DND-41 (cell line): ENCODE data around the gene F8.

Experiments
- ATAC-seq: fragments of 200-7000 bp; cut with Tn5 transposase; 3 replicates; pipeline ENCODE4 v1.9.1; 2021; ENCODE audit warnings: low read depth; ENCODE audit not compliant: insufficient read depth
- DNase-seq: peaks from one replicate; pipeline ENCODE4 v3.0.0-alpha.2; 2020
- H2AFZ ChIP-seq: 2 replicates; pipeline ENCODE4 v1.6.0; 2012; ENCODE audit warnings: low read depth, low read length
- H3K27ac ChIP-seq: 2 replicates; pipeline ENCODE4 v1.5.1; 2012; ENCODE audit warnings: low read length, inconsistent platforms
- H3K27me3 ChIP-seq: fragments of 200-600 bp; sonication (generic); 2 replicates; pipeline ENCODE4 v1.6.0; 2012; ENCODE audit warnings: low read length, mild to moderate bottlenecking, inconsistent platforms; ENCODE audit not compliant: insufficient read depth, poor library complexity
- H3K36me3 ChIP-seq: 2 replicates; pipeline ENCODE4 v1.5.1; 2012; ENCODE audit warnings: low read length, inconsistent platforms; ENCODE audit not compliant: insufficient read depth
- H3K4me1 ChIP-seq: 2 replicates; pipeline ENCODE4 v1.5.1; 2012; ENCODE audit warnings: mild to moderate bottlenecking, low read length; ENCODE audit not compliant: insufficient read depth
- H3K4me2 ChIP-seq: 2 replicates; pipeline ENCODE4 v1.6.0; 2012; ENCODE audit warnings: mild to moderate bottlenecking, moderate library complexity, low read length, inconsistent platforms; ENCODE audit not compliant: insufficient read depth
- H3K4me3 ChIP-seq, 2 experiments: fragments of 200-600 bp in 1 of 2; shearing (Covaris generic) in 1 of 2; 2 replicates each; pipeline ENCODE4 v1.5.1; 2012 to 2016; ENCODE audit warnings: inconsistent platforms in 2 of 2, low read length in 2 of 2, mild to moderate bottlenecking in 2 of 2, low read depth in 1 of 2, moderate library complexity in 1 of 2
- H3K79me2 ChIP-seq: 2 replicates; pipeline ENCODE4 v1.6.0; 2012; ENCODE audit warnings: low read length, inconsistent platforms; ENCODE audit not compliant: insufficient read depth
- H3K9ac ChIP-seq: 2 replicates; pipeline ENCODE4 v1.6.0; 2012; ENCODE audit warnings: low read depth, mild to moderate bottlenecking, inconsistent platforms, low read length, moderate library complexity
- H3K9me3 ChIP-seq: 2 replicates; pipeline ENCODE4 v1.5.1; 2012; ENCODE audit warnings: low read length, moderate library complexity, mild to moderate bottlenecking, inconsistent platforms; ENCODE audit not compliant: insufficient read depth, severe bottlenecking
- H4K20me1 ChIP-seq: 2 replicates; pipeline ENCODE4 v1.6.0; 2012; ENCODE audit warnings: low read length; ENCODE audit not compliant: insufficient read depth
- EZH2 ChIP-seq: IDR thresholded peaks from 3 replicates; pipeline ENCODE4 v1.6.1; 2012; ENCODE audit warnings: borderline replicate concordance, low read depth, mild to moderate bottlenecking, moderate library complexity, low read length, inconsistent platforms; ENCODE audit not compliant: severe bottlenecking
- TF ChIP-seq, protein P1 (sequence below): IDR thresholded peaks from 2 replicates; pipeline ENCODE4 v1.5.1; 2012; ENCODE audit warnings: borderline replicate concordance, low read length, moderate library complexity, mild to moderate bottlenecking; ENCODE audit not compliant: poor library complexity, severe bottlenecking; ENCODE audit errors: extremely low read depth

The F8 gene

DNA sequence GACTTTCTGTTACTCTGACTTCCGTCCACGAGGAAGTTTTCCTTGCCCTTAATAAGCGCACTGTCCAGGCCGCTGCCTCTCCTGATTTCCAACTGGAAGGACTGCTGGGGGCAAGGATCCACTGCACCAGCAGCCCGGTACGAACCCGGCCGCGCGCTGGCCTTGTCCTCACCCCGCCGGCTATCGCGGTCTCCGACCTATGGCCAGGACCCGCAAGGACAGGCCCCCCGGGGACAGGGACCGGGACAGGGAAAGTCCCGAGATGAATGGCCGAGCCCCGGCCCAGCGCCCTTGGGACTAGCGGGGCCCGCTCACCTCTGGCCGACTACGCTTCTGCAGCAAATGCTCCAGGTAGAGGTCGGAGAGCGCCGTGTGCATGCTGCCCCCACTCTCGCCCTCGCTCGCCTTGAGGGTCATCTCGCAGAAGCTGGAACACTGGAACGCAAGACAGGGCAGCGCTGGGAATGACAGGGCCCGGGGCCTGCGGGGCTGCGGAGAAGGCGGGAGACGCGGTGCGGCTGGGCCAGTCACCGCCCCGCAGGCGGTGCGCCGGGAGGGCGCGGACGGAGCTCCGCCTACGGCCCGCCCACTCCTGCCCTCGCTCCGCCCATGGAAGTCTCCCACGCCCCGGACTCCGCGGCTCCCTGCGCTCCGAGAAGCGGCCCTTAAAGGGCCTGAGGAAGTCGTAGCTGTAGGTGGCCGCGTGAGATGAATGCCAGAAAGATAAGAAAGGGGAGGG is 217.4 kb downstream of the F8 start, which contains the start of gene MPP1:
TSS of gene MPP1 (minus strand) at position 529 of the 739 bp plus-strand sequence. CDS start at position 417, 112 bp downstream.
- H3K36me3 ChIP-seq: no peaks in the 10 kb centered on the region
- peak; percentile 80 for DNase-seq
- H3K79me2 ChIP-seq: peaks cover 37% of the 10 kb centered on the region

DNA sequence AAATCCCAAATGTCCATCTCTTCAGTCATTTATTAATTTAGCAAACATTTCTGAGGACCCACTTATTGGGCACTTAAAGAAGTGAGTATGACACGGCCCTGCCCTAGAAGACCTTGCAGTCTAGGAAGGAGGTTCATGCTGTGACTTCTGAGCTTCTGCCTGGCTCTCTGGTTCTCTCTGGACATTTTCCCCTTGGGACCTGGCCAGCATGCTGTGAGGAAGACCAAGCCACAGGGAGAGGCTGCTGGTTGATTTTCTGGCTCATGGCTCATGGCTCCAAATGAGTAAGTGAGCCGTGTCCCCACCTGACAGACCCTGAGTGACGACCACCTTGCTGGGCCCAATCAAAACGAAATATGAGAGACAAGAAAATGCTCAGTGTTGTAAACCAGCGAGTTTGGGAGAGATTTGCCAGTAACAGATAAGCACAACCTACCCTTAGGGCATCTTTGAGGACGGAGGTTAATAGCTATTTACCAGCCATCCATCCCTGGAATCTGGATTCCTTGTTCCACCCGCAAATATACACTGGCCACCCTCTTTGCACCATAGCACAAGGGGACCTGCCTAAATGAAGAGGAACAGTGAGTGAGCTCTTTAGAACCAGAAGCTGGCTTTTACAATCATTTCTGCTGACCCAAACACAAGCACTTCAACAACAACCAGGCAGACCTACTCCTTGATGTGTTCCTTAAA is 218.1 kb downstream of the F8 start:
- H2AFZ ChIP-seq: peak overlapping the region; percentile 76
- H3K4me2 ChIP-seq: peak overlapping the region; percentile 82
- H3K27ac ChIP-seq: peak overlapping the region; percentile 15; the same call in 1 of the 2 replicates
- H4K20me1 ChIP-seq: no peaks in the 10 kb centered on the region
- peaks cover 55% of the 10 kb centered on the region for H3K4me1 ChIP-seq
- peaks cover 39% of the 10 kb centered on the region for H3K79me2 ChIP-seq
- H3K27me3 ChIP-seq: no peaks in the 10 kb centered on the region
- H3K9me3 ChIP-seq: no peaks in the 10 kb centered on the region
- H3K36me3 ChIP-seq: no peaks in the 10 kb centered on the region
- H3K4me3 ChIP-seq: peak overlapping the region; percentile 51 to 83; a peak in 3 of 4 replicates
- no peak for ATAC-seq
- peak overlapping the region; percentile 67 for H3K9ac ChIP-seq
- TF ChIP-seq, protein P1, sequence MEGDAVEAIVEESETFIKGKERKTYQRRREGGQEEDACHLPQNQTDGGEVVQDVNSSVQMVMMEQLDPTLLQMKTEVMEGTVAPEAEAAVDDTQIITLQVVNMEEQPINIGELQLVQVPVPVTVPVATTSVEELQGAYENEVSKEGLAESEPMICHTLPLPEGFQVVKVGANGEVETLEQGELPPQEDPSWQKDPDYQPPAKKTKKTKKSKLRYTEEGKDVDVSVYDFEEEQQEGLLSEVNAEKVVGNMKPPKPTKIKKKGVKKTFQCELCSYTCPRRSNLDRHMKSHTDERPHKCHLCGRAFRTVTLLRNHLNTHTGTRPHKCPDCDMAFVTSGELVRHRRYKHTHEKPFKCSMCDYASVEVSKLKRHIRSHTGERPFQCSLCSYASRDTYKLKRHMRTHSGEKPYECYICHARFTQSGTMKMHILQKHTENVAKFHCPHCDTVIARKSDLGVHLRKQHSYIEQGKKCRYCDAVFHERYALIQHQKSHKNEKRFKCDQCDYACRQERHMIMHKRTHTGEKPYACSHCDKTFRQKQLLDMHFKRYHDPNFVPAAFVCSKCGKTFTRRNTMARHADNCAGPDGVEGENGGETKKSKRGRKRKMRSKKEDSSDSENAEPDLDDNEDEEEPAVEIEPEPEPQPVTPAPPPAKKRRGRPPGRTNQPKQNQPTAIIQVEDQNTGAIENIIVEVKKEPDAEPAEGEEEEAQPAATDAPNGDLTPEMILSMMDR: no peak
- TF ChIP-seq EZH2: no peak
- DNase-seq: no peak

More for the DNA sequence above, 217.4 kb downstream of the F8 start, which contains the start of gene MPP1:
- Histone ChIP-seq H3K4me1 (peaks cover 48% of the 10 kb centered on the region), H2AFZ (peak within 1 kb of the TSS; percentile 76), H3K9ac (peak within 1 kb of the TSS; percentile 67), H3K4me3 (peak within 1 kb of the TSS; percentile 51 to 83; a peak in 3 of 4 replicates), H3K27me3 (no peaks in the 10 kb centered on the region), H3K9me3 (no peaks in the 10 kb centered on the region), H3K4me2 (peak within 1 kb of the TSS; percentile 82), H3K27ac (peak within 1 kb of the TSS; percentile 53), H4K20me1 (no peaks in the 10 kb centered on the region)
- ATAC-seq: peak; percentile 97
- TF ChIP-seq, protein P1: no peak
- TF ChIP-seq EZH2: no peak

DNA sequence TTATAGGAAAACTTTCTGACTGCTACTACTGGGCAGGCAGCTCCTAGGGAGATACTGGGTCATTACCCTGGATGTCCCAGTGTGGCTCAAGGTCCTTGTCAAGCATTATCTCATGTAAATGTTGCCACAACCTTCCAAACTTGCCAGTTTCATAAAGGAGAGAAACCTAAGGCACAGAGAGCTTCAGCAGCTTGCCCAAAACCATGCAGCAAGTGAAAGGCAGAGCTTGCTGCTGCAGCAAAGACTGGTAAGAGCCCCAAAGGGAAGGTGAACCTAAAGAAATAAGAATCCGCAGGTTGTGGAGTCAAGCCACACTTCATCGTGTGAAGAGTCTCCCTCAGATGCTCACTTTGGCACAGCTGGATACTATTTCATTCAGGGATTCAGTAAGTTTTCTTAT is 219.6 kb downstream of the F8 start:
- Histone ChIP-seq H4K20me1 (no peaks in the 10 kb centered on the region), H3K4me1 (peaks cover 62% of the 10 kb centered on the region), H3K27me3 (no peaks in the 10 kb centered on the region), H3K9ac (0 out of 2 replicates have a peak overlapping the region, but pooled peaks have one; percentile 6), H2AFZ (no peak overlapping the region), H3K27ac (peak overlapping the region; percentile 33; the same call in 1 of the 2 replicates), H3K36me3 (no peaks in the 10 kb centered on the region), H3K4me2 (peak overlapping the region; percentile 82; the same call in 1 of the 2 replicates), H3K9me3 (no peaks in the 10 kb centered on the region), H3K79me2 (peaks cover 49% of the 10 kb centered on the region), H3K4me3 (no peak overlapping the region)
- ATAC-seq (no peak), DNase-seq (no peak)
- no peak for TF ChIP-seq EZH2
- TF ChIP-seq, protein P1: no peak
